HL-60/S4 treated with phorbol 12-myristate 13-acetate at 8.2 ng/mL for 4 days and 3 days (cell line): ENCODE results near the gene LENG9.

ENCODE experiments used
- in situ Hi-C: fragments of 300-500 bp; cut with MboI; formaldehyde crosslinking; loops from 2 replicates; pipeline ENCODE4 v1.15.0; 2022; ENCODE audit warnings: low sequenced_read_pairs

The LENG9 gene

DNA sequence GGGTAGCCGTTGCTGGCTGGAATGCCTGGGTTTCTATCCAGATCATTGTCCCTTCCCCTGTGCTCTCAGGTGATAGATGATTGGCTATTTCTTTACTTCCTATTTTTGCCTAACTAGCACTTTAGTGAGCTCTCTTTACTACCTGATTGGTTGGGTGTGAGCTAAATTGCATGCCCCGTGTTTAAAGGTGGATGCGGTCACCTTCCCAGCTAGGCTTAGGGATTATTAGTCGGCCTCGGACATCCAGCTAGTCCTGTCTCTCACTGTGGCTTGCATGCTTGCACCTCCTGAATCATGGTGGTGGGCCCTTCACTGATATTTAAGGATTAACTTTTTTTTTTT lies 38.2 kb downstream of the LENG9 start:
- in situ Hi-C loops = no loop called here

- in situ Hi-C loops = no loop called here
Observed at GRCh38 chr19:54424660-54425381, 38.8 kb downstream of the LENG9 start.

DNA sequence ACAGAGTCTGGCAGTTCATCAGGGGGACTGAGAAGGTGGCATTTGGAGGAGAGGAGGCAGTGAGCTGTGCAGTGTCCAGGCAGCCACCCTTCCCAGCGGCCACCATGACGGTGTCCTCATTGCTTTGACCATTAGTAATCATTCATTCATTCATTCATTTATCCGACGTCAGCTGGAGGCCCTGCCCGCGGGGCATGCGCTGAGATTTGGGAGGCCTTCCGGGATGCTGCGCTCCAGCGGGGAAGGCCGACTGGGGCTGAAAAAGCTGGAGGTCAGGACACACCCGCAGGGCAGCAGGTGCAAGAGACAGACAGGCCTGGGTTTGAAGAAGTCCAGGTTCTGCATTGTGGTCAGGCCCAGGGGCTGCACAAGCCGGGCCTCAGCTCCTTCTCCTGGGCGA lies 39.4 kb downstream of the LENG9 start:
- in situ Hi-C loops = no loop called here

GRCh38 chr19:54422136-54422535 lies 41.4 kb downstream of the LENG9 start:
- in situ Hi-C loops = no loop called here

GRCh38 chr19:54421521-54421920 lies 42.1 kb downstream of the LENG9 start:
- in situ Hi-C loops = no loop called here

DNA sequence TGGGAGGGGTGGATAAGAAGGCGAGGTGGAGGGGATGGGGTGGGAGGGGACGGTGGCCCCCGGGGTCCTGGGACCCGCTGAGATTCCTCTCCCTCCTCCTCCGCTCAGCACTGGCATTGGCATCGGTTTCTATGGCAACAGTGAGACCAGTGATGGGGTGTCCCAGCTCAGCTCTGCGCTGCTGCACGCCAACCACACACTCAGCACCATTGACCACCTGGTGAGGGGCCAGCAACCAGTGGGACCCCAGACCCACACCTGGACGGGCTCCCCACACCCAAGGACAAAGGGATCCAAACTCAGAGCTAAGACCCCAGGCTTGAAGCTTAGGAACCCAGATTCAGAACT lies 42.4 kb downstream of the LENG9 start:
- in situ Hi-C loops = no loop called here

DNA sequence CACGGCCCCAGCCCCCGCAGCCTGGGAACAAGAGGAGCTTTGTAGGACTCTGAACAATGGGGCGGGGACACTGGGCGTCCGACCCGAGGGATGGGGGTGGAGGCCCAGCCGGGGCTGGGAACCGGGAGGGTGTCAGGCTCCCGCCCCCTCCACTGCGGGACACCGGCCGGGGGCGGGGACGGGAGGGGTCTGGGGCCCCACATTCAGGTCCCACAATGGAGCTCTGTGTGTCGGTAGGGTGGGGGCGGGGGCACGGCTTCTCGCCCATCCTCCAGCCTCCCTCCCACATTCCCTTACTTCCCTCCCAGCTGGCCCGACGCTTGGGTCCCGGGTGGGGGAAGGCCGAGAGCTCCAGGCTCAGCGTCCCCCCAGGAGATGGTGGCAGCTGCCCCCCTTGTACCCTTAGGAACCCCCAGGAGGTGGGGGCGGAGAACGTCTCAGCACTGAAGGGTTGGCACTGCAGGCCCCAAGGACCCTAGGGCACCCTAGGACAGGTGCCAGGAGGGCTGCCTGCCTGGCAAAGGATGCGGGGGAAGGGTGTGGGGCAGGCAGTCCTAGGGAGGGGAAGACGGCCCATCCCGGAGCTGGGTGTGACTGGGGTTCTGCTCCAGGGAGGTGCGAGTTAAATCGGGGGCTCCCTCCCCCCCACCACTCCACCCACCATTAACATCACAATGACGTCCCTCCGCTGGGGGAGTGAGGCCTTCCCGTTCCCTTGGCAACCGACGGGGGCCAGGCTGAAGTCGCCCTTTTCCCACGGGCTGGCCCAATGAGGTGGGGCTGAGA lies 43.0 kb downstream of the LENG9 start:
- in situ Hi-C loops = no loop called here

GRCh38 chr19:54420068-54420382 lies 43.6 kb downstream of the LENG9 start:
- in situ Hi-C loops = no loop called here

GRCh38 chr19:54418930-54419800 lies 44.4 kb downstream of the LENG9 start:
- in situ Hi-C loops = no loop called here

- in situ Hi-C loops = no loop called here
Observed at GRCh38 chr19:54418030-54418929, 45.3 kb downstream of the LENG9 start.

GRCh38 chr19:54416695-54417491 lies 46.7 kb downstream of the LENG9 start:
- in situ Hi-C loops = no loop called here

DNA sequence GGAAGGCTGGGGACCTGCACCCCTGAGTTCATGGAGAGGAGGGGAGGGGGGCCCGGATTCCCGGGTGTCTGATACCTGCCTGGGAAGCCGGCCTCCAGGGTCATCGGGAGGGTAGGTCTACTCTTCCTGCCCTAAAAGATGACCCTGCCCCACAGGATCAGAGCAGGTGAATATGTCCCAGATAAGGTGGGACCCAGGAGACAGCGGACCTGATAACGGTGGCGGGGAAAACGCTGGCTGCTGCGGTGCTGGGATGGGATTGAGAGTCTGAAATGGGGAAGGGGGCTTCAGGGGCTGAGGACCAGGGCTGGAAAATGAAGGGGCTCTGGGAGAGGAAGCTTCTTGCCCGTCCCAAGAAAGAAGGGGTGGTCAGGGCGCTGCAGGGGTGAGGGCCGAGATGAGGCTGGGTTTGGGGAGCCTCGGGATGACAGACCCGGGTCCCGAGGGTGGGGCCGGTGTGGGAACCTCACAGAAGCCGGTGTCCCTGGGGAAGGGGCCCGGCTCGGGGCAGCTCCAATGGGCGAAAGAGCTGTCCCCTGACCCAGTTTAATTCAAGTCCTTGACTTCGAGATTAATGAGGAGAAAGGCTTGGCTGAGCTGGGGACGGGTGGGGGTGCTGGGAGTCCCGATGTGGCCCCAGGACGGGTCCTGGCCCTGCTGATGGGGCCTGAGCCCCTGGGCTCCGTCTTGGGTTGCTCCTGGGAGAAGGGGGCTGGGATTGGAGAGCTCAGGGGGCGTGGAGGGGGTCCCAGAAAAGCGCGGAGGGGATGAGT lies 47.5 kb downstream of the LENG9 start:
- in situ Hi-C loops = no loop called here

GRCh38 chr19:54415208-54415900 lies 48.2 kb downstream of the LENG9 start, which contains the start of gene TTYH1:
Gene TTYH1, plus strand, starts transcription at chr19:54415464. Its CDS starts 89 bp downstream, at chr19:54415553.
- in situ Hi-C loops = no loop called here

GRCh38 chr19:54414156-54414555 lies 49.4 kb downstream of the LENG9 start:
- in situ Hi-C loops = no loop called here

DNA sequence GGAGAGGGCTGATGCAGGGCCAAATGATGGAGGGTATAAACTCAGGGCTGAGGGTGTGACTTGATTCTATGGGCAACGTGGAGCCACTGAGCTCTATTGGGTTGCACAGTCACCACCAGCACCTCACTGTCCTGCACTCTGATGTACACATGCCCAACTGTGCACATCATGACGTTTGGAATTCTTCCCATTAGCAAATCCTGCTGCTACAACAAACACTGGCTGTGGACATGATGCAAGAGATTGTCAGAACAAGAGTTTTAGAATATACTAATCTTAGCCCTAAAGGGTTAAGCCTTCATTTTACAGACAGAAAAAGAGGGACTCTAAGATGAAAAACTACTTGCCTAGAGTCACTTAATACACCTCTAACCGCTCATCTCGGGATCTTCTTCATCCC lies 50.7 kb downstream of the LENG9 start:
- in situ Hi-C loops = no loop called here
